Endothelial cell of umbilical vein (primary cell): ENCODE measurements around the gene CDK17. TPM values are rescaled to one million over a fixed set of nuclear protein-coding genes. Genes with fewer than 3 reads are reported as not detected.

Source experiments
- BruUV-seq: library from RNA; stranded (reverse); fragments of 400-500 nt; replicated peaks from 2 replicates; lab custom pipeline; 2021; lab: Mats Ljungman, UMichigan
- CTCF ChIA-PET: fragments of 300-600, 350-600 bp; sonication (Branson Sonifier 250); formaldehyde crosslinking; loops from one replicate; lab custom pipeline; 2021; ENCODE audit warnings: antibody characterized with exemption, inconsistent platforms; lab: Charles Lee
- POLR2A ChIA-PET: fragments of 300-600, 350-600 bp; sonication (Branson Sonifier 250); formaldehyde crosslinking; loops from one replicate; lab custom pipeline; 2021; ENCODE audit warnings: antibody characterized with exemption, inconsistent platforms; lab: Charles Lee
- DNase-seq: peaks from one replicate; pipeline ENCODE4 v3.0.0-alpha.2; 2011; ENCODE audit warnings: low read depth, low spot score
- FAIRE-seq: peaks from 2 replicates; lab custom pipeline; 2011; peaks lifted over from hg19 to GRCh38; lab: Jason Lieb, UNC
- H2AFZ ChIP-seq: 2 replicates; pipeline ENCODE4 v1.6.0; 2012; ENCODE audit warnings: low read depth, low read length, control low read depth, inconsistent platforms
- H3K27ac ChIP-seq: 2 replicates; pipeline ENCODE4 v1.5.1; 2011; ENCODE audit warnings: low read depth, mild to moderate bottlenecking, control low read depth, low read length, moderate library complexity; ENCODE audit not compliant: insufficient read depth
- H3K27me3 ChIP-seq, 2 experiments: 2 replicates each; pipeline versions ENCODE4 v1.6.0 to v1.6.1; 2011; ENCODE audit warnings: low read length in 2 of 2, mixed read lengths in 1 of 2; ENCODE audit not compliant: control insufficient read depth in 2 of 2, insufficient read depth in 2 of 2
- H3K36me3 ChIP-seq, 2 experiments: 2 replicates in 1 of 2; 3 replicates in 1 of 2; pipeline ENCODE4 v1.5.1; 2011; ENCODE audit warnings: low read length in 2 of 2, mild to moderate bottlenecking in 1 of 2, moderate library complexity in 1 of 2; ENCODE audit not compliant: control insufficient read depth in 2 of 2, insufficient read depth in 2 of 2; ENCODE audit errors: extremely low read depth in 1 of 2
- H3K4me1 ChIP-seq: 3 replicates; pipeline ENCODE4 v1.5.1; 2011; ENCODE audit warnings: mild to moderate bottlenecking, low read length; ENCODE audit not compliant: control insufficient read depth, insufficient read depth; ENCODE audit errors: extremely low read depth
- H3K4me2 ChIP-seq: 2 replicates; pipeline ENCODE4 v1.6.1; 2011; ENCODE audit warnings: low read length, control low read depth, mixed read lengths; ENCODE audit not compliant: insufficient read depth
- H3K4me3 ChIP-seq, 3 experiments: fragments of 200-600 bp in 1 of 3; sonication (generic), shearing (Covaris generic) in 1 of 3; replicated peaks in 1 of 3; 2 replicates each; pipeline ENCODE4 v1.5.1; 2011 to 2016; ENCODE audit warnings: control low read depth in 3 of 3, low read length in 3 of 3, mild to moderate bottlenecking in 2 of 3, inconsistent platforms in 1 of 3, low read depth in 1 of 3, moderate library complexity in 1 of 3; ENCODE audit not compliant: insufficient read depth in 1 of 3
- H3K79me2 ChIP-seq: 2 replicates; pipeline ENCODE4 v1.6.0; 2012; ENCODE audit warnings: low read length, inconsistent platforms; ENCODE audit not compliant: control insufficient read depth, insufficient read depth
- H3K9ac ChIP-seq: replicated peaks from 2 replicates; pipeline ENCODE3; 2011; ENCODE audit warnings: low read length, control low read depth; ENCODE audit not compliant: insufficient read depth; ENCODE audit errors: extremely low read depth
- H3K9me1 ChIP-seq: replicated peaks from 3 replicates; pipeline ENCODE4 v1.6.0; 2011; ENCODE audit warnings: mild to moderate bottlenecking, low read length; ENCODE audit not compliant: control insufficient read depth, insufficient read depth; ENCODE audit errors: extremely low read depth
- H3K9me3 ChIP-seq: replicated peaks from 2 replicates; pipeline ENCODE4 v1.5.1; 2012; ENCODE audit warnings: low read length, inconsistent platforms; ENCODE audit not compliant: control insufficient read depth, insufficient read depth
- H4K20me1 ChIP-seq: replicated peaks from 2 replicates; pipeline ENCODE3; 2011; ENCODE audit warnings: mild to moderate bottlenecking, low read length; ENCODE audit not compliant: control insufficient read depth, insufficient read depth; ENCODE audit errors: extremely low read depth
- EZH2 ChIP-seq: IDR thresholded peaks from 2 replicates; pipeline ENCODE4 v1.6.1; 2012; ENCODE audit warnings: borderline replicate concordance, low read depth, mild to moderate bottlenecking, moderate library complexity, low read length, inconsistent platforms; ENCODE audit not compliant: severe bottlenecking
- FOS ChIP-seq: IDR thresholded peaks from 2 replicates; pipeline ENCODE4 v1.6.1; 2011; ENCODE audit warnings: mild to moderate bottlenecking, low read length, moderate library complexity, borderline replicate concordance; ENCODE audit not compliant: insufficient read depth
- GATA2 ChIP-seq: IDR thresholded peaks from 2 replicates; pipeline ENCODE4 v1.7.0; 2011; ENCODE audit warnings: low read depth, mild to moderate bottlenecking, moderate library complexity, mixed read lengths, low read length; ENCODE audit not compliant: insufficient read length, insufficient read depth
- JUN ChIP-seq: IDR thresholded peaks from 2 replicates; pipeline ENCODE4 v1.6.1; 2011; ENCODE audit warnings: borderline replicate concordance, low read depth; ENCODE audit not compliant: insufficient read length, insufficient read depth
- MYC ChIP-seq: IDR thresholded peaks from one replicate; pipeline ENCODE4 v1.6.1; 2011; ENCODE audit warnings: mild to moderate bottlenecking, low read depth, low read length
- POLR2A ChIP-seq: IDR thresholded peaks from 2 replicates; pipeline ENCODE4 v1.6.1; 2012; ENCODE audit warnings: low read depth, mild to moderate bottlenecking, control low read depth, low read length
- POLR2AphosphoS5 ChIP-seq: IDR thresholded peaks from 2 replicates; pipeline ENCODE4 v1.6.1; 2012; ENCODE audit warnings: low read depth, mild to moderate bottlenecking, control low read depth, low read length, moderate library complexity; ENCODE audit not compliant: insufficient read depth
- dilution Hi-C: fragments of 300-500 bp; cut with MboI; formaldehyde crosslinking; loops from one replicate; pipeline ENCODE4 v1.15.0; 2019; ENCODE audit warnings: low sequenced_read_pairs; ENCODE audit not compliant: extremely low pct_ligation_motif_present
- intact Hi-C: fragments of 100-400 bp; cut with micrococcal nuclease; formaldehyde crosslinking; loops from one replicate; pipeline ENCODE4 v1.10.0; 2022
- polyA plus RNA-seq, 4 experiments: library from polyadenylated mRNA; depleted of rRNA in 3 of 4; stranded (reverse) in 3 of 4; unstranded in 1 of 4; fragments of >200 nt; gene quantifications; 2 replicates each; pipeline versions ENCODE4 v1.2.1 to v1.2.3, GENCODE V29; 2011 to 2012; ENCODE audit warnings: missing spikeins in 1 of 4
- total RNA-seq: library from RNA; stranded (reverse); gene quantifications from 2 replicates; pipeline ENCODE4 v1.2.3, GENCODE V29; 2021
- TF ChIP-seq, protein P1 (sequence below): IDR thresholded peaks from 2 replicates; pipeline ENCODE4 v1.6.1; 2011; ENCODE audit not compliant: insufficient read depth, insufficient read length
- TF ChIP-seq, protein P2 (sequence below), 2 donors: IDR thresholded peaks; 1 replicate in 1 of 2; 2 replicates in 1 of 2; pipeline ENCODE4 v1.5.1; 2011; ENCODE audit warnings: low read length in 2 of 2, mild to moderate bottlenecking in 2 of 2, moderate library complexity in 2 of 2, control low read depth in 1 of 2, inconsistent platforms in 1 of 2, low read depth in 1 of 2; ENCODE audit not compliant: insufficient read depth in 1 of 2; ENCODE audit errors: extremely low read depth in 1 of 2

The CDK17 gene
- total and polyA plus RNA-seq, 2 donors (not counting 3 experiments of a cell fraction or from before 2014, with no cell fraction given): 61.1 to 176 TPM

GRCh38 chr12:96444399-96444798 is 44.2 kb upstream of the CDK17 start:
- CTCF ChIA-PET: interaction anchor here (2.6 to 4.3 kb wide), 3 partner anchors 44 to 72 kb away, joined by 14 to 52 read pairs (median 25); partner anchors contain the start of gene CDK17
- Histone ChIP-seq H3K4me2 (no peak overlapping the region), H3K9me3 (no peaks in the 10 kb centered on the region), H3K27me3 (no peaks in the 10 kb centered on the region), H3K4me3 (no peak overlapping the region), H3K9me1 (no peaks in the 10 kb centered on the region), H3K79me2 (peaks cover 39% of the 10 kb centered on the region), H3K27ac (peak overlapping the region; percentile 96), H4K20me1 (no peaks in the 10 kb centered on the region), H2AFZ (no peak overlapping the region), H3K9ac (peak overlapping the region; percentile 88), H3K4me1 (peaks cover 57% of the 10 kb centered on the region), H3K36me3 (peaks cover 0 to 4% of the 10 kb centered on the region in 2 experiments)
- intact Hi-C loops: loop anchor here (10.0 kb wide), 1 partner anchor 700 kb away; no protein-coding TSS in a partner anchor
- BruUV-seq: no TSS peak
- DNase-seq (no peak), FAIRE-seq (no peak)
- dilution Hi-C loops: no loop called here
- TF ChIP-seq MYC: no peak
- no peak for TF ChIP-seq POLR2AphosphoS5
- TF ChIP-seq, protein P1, sequence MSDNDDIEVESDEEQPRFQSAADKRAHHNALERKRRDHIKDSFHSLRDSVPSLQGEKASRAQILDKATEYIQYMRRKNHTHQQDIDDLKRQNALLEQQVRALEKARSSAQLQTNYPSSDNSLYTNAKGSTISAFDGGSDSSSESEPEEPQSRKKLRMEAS: no peak
- TF ChIP-seq GATA2: no peak
- no peak for TF ChIP-seq EZH2
- TF ChIP-seq JUN: no peak
- TF ChIP-seq POLR2A: no peak
- TF ChIP-seq FOS: no peak
- TF ChIP-seq, protein P2, sequence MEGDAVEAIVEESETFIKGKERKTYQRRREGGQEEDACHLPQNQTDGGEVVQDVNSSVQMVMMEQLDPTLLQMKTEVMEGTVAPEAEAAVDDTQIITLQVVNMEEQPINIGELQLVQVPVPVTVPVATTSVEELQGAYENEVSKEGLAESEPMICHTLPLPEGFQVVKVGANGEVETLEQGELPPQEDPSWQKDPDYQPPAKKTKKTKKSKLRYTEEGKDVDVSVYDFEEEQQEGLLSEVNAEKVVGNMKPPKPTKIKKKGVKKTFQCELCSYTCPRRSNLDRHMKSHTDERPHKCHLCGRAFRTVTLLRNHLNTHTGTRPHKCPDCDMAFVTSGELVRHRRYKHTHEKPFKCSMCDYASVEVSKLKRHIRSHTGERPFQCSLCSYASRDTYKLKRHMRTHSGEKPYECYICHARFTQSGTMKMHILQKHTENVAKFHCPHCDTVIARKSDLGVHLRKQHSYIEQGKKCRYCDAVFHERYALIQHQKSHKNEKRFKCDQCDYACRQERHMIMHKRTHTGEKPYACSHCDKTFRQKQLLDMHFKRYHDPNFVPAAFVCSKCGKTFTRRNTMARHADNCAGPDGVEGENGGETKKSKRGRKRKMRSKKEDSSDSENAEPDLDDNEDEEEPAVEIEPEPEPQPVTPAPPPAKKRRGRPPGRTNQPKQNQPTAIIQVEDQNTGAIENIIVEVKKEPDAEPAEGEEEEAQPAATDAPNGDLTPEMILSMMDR (IDR thresholded peaks at IDR 0.05; ENCODE audit: extremely low read depth in 1 of 2, insufficient read depth in 1 of 2, low read depth in 1 of 2, low read length in 2 of 2): no peak
- POLR2A ChIA-PET: interaction anchor here (0.7 to 4.9 kb wide), 5 partner anchors 8 to 45 kb away, joined by 3 to 85 read pairs (median 31); partner anchors contain the start of gene CDK17
